HG02763 (cell line): ENCODE data around the gene NSG2.
"Not testable (repeated sequence)": the region's sequence is repeated elsewhere in the genome, so short reads cannot be mapped to it uniquely, and the experiment has no call there.

Experiments used
- ATAC-seq: cut with Tn5 transposase; IDR thresholded peaks from one replicate; pipeline ENCODE4 v1.9.1; 2021; ENCODE audit warnings: mild to moderate bottlenecking, moderate library complexity; ENCODE audit not compliant: unreplicated experiment

Gene NSG2

DNA sequence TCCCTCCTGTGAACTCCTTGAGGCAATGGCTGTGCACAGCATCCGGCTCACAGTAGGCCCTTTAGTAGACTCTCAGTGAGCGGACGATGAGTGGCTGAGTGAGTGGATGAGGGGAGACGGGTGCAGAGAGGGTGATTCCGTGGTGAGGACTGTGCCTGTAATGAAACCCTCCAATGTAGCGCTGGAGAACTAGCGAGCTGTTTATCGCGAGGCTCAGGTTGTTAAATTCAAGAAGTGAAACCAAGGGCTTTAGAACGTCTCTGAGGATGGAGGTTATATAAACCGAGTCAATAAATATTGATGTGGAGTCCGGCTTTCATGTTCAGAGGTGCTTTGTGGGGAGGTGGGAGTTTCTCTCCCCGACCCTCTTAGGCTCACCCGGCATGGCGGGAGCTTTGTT lies 53.2 kb downstream of the NSG2 start:
- no peak for ATAC-seq

DNA sequence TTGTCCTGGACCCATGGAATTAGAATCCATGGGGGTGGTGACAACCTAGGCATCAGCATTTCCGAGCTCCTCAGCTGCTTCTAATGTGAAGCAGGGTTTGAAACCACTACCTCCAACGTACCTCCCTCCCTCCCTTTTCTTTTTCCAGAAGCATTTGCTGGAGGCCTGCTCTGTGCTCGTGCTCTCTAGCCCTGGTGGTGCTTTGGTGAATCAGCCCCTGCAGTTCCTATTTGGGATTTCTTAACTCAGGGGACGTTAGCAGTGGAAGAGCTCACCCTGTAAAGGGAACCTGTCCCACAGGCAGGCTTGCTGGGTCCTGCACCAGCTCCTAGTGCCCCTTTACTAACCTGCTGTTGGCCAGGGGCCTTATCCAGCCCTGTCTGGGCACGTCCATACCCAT lies 55.0 kb downstream of the NSG2 start:
- no peak for ATAC-seq

DNA sequence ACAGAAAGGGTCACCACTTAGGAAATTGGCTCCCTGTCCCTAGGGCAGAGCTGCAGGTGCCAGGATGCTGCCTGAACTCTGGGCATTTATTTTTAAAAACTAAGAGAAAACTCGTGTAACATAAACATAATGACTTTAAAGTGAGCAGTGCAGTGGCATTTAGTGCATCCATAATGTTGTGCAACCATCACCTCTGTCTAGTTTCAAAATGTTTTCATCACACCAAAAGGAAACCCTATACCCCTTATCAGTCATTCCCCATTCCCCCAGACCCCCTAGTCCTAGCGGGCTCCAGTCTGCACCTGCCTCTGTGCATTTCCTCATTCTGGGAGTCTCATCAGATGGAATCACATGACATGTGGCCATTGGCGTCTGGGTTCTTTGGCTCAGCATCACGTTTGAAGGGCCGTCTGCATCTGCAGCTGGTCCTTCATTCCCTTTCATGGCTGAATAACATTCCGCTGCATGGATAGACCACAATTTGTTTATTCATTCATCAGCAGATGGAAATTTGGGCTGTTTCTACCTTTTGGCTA lies 55.8 kb downstream of the NSG2 start:
- no peak for ATAC-seq

DNA sequence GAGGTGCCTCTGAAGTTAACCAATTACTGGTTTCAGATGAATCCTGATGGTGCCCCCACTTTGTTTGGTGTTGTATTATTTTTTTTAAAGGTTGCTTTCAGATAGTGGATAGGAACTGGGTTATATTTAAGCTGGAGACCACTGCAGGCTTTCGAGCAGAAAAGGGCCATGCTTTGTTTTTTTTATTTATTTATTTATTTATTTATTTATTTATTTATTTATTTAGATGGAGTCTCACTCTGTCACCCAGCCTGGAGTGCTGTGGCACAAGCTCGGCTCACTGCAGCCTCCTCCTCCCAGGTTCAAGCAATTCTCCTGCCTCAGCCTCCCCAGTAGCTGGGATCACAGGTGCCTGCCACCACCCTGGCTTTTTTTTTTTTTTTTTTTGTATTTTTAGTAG lies 57.1 kb downstream of the NSG2 start:
- ATAC-seq: not testable (repeated sequence)

DNA sequence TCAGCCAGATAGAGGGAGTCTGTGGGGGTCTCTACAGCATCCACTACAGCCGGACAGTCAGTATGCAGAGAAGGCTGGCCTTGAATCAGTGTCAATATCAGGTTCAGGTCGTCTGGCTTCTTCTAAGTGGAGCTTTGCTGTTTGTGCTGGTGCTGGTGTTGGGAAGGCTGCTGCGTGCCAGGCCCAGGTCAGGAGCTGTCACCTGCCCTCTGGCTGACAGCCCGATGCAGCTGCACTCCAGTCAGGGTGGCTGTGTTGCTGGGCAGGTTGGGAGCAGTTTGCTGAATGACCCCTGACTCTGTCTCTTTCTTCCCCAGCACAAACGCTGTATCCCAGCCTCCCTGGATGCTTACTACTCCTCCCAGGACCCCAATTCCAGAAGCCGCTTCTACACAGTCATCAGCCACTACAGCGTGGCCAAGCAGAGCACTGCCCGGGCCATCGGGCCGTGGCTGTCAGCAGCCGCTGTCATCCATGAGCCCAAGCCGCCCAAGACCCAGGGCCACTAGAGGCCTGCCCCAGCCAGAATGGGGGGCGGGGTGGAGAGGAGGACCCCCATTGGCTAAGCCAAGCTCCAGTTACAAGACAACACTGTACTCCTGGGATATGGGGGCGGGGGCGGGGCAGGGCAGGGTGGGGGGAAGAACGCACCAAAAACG lies 61.6 kb downstream of the NSG2 start:
- ATAC-seq: no peak

DNA sequence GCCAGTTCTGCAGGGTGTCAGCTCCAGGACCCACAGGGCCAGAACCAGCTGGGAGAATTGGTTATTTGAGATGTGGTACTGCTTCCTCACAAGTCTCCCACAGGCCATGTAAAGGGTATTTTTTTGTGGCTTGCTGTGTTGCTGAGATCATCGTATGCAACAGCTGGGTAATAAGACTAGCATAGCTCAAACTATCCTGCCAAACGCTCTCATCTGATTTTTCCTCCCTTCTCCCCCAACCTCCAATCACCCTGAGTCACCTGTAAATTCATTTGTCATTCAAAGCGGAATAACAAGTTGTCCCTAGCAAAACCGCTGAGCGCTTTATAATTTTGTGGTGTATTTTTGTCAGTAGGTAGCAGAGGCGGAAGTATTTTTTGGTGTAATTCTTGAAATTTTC lies 63.2 kb downstream of the NSG2 start:
- ATAC-seq: no peak

DNA sequence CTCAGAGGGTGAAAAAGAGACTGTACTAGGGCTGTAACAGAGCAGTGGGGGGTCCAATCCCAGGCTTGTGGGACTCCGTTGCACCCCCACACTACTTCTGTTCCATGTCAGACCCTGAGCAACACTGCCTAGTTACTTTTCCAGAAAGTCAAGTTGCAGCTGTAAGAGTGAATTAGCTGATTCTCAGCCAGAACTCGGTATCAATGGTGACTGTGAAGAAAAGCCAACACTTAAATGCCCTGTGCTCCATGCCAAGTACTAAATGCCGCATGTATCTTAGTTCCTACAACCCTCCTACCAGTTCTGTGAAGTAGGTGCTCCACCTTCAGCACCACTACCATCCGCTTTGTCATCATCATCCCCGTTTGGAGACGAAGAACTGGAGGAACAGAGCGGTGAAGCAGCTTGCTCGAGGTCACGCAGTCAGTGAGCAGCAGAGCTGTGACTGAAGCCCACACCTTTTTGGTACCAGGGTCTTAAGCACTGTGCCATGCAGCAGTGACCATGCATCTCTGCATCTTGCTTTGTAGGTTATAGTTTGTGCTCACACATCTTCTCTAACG lies 64.3 kb downstream of the NSG2 start:
- no peak for ATAC-seq

DNA sequence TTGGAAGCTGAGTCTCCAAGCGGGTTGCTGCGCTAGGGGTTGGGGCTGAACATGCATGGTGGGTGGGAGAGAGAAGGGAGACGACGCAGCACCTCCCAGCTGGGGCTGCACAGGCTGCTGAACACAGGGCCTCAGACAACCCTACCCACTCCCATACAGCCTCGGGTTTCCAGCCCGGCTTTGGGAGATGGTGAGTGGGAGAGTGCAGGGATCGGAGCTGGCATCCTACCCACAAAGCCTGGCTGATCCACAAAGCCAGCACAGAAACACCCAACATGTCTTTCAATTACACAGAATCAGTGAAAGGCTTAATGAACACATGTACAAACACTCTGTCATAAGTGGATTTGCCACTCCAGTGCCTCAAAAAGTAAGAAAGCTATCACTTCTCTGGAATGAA lies 64.8 kb downstream of the NSG2 start:
- ATAC-seq: no peak

DNA sequence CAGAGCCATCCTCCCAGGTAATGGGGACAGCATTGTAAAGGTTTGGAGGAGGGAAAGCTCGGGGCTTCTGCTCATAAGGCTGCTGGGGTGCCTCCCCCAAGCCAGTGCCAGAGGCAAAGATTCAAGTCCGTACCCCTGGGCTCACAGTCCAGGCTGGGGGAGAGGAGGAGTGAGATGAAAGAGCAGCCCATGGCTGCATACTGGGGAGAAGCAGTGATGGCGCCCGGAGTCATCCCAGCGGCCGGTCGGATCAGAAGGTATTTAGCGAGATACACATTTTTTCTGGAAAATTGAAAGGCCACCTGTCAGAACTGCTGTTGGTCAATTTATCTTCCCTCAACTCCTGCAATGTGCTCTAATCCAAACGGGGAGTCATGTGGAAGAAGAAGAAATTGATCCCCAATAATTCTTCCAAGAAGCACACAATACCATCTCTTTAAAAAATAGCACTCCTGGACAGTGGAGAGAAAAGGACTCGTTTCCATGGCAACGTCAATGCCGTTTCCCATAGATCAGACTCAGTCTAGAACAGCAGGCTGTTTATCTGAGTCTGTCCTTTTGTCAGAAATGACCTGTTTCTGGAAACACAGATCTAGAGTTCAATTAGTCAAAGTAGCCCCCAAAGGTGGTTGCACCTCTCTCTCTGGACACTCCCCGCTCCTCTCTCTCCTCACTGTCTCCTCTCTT lies 65.9 kb downstream of the NSG2 start:
- no peak for ATAC-seq

DNA sequence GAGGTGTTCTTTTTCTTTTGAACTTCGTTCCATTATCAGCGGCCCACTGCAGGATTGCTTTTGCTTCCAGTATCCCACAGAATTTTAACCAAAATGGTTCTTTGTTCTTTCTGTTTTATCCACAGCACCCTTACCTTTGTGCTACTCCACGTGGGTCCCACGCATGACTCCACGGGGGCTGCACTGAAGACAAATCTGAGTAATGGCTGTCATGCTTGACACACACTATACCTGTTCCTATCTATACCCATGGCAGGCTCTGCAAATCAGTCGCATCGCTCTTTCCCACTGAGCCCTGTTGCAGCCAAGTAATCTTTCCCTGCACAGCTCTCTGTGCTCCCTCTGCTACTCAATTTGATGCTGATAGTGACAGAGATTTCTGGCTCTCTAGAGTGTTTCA lies 69.7 kb downstream of the NSG2 start:
- ATAC-seq: no peak

DNA sequence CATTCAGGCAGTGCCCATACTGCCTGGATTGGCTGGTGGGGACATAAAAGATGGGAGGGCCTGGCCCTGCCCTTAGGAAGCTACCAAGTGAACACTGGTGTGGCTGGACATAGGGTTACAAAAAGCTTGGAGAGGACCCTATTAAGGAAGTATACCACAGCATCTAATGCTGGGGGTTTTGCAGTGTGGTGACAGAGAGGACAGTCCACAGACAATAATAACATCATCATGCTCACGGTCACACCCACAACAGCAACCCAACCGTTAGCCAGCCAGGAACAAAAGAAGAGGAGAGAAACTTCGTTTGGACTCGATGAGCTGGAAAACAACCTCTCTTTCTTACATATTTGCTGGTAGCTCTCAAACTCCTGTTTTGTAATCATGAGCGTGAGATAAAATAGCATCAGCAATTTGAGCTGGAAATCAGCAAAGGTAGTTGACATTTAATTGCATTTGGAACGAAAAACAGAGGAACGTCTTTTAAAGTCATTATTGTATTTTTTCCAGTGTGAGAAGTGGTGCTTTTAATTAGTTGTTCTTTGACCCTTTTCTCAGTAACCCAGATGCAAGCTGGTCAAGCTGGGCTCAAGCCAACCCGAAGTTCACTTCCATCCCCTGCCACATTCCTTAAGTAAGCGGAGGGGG lies 73.4 kb downstream of the NSG2 start:
- ATAC-seq: no peak

DNA sequence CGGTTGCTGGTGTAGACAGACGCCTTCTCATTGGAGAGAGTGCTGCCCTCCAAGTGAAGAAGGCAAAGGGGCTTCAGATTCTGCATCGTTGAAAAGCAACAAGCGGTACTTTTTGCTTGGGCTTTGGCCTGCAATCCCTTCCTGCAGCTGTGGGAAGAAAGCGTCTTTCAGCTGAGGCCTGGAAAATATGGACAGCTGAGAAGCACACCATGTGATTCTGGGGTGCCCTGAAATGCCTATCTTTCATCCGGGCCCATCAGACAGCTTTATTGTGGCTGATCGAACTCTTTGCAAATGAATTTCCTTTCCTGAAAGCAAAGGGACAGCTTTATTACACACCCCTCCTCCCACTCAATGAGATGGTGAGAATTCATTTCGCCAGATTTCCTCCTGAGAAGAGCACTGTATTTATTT lies 74.0 kb downstream of the NSG2 start:
- no peak for ATAC-seq

DNA sequence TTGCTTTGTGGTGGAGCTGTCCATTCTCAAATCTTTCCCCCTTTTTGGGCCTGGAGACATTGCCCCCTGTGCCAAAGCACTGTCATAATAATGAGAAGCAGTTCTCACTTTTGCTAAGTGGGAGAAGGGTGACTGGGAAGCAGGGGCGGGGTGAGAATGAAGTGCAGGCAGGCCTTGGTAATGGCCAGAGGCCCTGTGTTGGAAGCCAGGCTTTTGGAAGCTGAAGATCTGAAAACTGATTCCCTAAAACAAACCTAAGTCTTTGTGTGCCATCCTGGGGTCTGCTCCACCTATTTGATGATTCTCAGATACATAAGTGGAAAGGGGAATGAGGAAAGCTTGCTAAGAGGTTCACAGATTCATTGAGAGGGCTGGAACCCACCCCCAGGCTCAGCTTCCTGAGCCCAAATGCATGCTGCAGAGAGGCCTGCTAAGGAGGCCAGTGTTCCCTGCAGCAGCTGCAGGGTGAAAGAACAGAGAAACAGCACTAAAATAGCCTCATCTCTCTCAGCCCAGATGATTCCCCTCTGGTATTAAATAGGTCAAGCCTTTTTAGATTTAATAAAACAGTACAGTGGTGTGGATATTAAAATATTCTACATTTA lies 75.0 kb downstream of the NSG2 start:
- ATAC-seq: no peak

DNA sequence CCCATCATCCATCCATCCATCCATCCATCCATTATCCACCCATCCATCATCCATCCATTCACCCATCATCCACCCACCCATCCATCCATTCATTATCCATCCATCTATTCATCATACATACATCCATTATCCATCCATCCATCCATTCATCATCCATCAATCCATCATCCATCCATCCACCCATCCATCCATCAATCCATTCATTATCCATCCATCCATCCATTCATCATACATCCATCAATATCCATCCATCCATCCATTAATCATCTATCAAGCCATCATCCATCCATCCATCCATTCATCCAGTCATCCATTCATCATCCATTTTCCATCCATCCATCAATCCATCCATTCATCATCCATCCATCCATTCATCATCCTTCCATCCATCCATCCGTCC lies 89.0 kb downstream of the NSG2 start:
- no peak for ATAC-seq

DNA sequence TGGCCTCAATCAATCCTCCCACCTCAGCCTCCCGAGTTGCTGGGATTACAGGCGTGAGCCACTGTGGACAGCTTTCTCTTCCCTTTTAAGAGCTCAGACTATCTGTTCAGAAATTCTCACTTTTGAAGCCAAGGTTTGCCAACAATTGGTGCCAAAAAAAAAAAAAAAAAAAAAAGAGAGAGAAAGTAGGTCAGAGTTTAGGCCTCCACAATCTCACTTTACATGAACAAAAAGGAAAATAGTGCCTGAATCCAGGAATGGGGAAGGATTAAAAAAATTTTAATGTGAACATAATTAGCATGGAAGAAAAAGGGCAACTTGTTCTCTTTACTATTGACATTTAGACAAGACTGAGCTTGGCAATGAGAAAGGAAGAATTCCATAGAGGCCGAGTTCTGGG lies 94.1 kb downstream of the NSG2 start:
- no peak for ATAC-seq

DNA sequence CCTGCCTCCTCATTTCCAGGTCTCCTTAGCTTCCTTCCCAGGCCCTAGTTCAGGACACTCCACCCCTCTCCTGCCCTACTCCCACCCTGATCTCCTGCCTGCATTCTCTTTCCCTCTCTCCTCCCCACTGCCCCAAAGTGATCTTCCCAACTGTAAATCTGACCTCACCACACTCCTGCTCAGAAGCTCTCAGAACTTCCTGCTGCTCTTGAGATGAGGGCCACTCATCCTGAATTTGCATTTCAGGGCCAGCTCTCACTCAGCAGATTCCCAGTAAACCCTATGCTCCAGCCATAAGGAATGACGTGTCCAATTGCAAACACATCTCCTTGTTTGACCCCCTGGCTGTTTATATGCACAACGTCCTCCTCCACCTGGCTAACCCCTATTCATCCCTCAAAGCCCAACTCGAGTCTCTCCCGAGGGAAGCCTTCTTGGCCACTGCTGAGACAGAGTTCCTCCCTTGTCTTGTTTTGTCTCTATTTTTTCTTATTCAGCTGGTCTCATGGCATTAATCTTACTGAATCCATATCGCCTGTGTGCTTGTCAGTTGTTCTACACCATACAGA lies 95.0 kb downstream of the NSG2 start:
- no peak for ATAC-seq

DNA sequence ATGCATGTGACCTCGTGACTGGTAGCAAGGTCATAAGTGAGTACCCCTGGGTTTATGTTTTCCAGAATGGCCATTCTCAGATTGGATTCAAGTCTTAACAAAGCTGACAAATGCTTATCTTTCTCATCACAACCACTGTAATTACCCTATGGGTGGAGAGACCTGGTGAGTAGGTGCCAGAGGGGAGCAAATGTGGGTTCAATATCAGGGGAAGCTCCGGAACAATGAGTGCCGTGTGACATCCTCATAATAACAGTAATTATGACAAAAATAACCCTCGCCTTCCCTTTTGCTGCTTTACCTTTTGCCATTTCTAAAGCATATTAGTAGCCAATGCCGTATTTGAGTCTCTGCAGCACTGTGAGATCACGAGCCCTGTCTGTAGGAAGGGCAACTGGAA lies 95.9 kb downstream of the NSG2 start:
- ATAC-seq: no peak

DNA sequence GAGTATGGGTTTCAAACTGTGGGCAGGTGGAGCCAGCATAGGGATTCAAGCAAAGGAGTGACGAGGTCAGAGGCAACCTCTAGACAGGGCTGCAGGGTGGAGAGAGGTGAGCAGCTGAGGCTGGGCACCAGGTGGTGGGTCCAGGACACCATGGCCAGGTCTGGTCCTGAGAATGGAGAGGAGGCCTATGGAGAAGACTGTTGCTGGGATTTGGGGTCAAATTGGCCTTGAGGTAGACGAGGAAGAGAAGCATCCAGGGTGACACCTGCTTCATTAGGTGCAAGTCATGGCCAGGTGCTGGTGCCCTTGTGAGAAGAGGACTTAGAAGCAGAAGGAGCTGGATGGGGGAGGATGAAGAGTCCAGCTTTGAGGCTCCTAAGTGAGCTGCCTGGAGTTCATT lies 99.6 kb downstream of the NSG2 start:
- no peak for ATAC-seq

DNA sequence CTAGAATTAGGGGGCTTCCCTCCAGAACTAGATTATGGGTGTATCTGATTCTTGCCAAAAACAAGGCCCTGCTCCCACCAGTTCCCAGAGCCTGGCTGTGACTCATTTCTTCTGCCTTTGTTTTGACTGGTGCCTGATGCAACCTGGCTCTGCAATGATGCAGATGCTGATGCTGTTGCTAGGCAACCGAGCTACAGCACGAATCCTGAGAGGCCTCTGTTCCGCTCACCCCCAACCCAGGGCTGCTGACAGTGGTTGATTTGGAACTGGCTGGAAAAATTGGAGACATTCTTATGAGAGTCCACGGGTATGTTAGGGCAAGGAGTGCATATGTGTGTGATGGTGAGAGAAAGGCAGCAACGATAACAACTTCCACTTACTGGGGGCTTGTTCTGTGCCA lies 100.3 kb downstream of the NSG2 start:
- no peak for ATAC-seq

DNA sequence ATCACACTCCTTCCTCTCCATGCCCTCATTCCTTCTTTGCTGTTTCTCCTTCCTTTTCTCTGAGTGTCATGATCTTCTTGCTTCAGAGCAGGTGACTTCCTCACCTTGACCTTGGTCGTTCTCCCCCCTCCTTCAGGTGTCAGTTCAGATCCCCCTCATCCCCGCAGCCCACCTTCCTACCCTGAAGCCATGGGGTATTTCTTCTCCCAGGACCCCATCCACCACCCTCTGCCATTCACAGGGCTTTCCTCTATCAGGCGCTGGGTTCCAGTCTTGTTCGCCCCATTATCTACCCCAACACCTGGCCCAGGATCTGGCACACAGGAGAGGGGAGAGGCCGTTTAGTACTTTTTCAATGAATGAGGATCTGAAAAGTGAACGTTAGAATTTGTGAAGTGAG lies 101.0 kb downstream of the NSG2 start:
- no peak for ATAC-seq

DNA sequence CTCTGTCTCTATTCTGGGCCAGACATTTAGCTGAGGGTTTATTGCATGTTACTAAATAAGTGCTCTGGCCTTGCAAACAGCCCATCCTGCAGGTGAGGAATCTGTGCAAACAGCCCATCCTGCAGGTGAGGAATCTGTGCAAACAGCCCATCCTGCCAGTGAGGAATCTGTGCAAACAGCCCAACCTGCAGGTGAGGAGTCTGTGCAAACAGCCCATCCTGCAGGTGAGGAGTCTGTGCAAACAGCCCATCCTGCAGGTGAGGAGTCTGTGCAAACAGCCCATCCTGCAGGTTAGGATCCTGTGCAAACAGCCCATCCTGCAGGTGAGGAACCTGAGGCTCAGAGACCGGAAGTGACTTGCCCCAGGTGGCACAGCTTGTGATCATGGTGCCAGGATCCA lies 101.5 kb downstream of the NSG2 start:
- ATAC-seq: not testable (repeated sequence)
